Small intestine (tissue), 16 donors: ENCODE results near the gene VPREB3. TPM values are rescaled to one million over a fixed set of nuclear protein-coding genes. Genes with fewer than 3 reads are reported as not detected.
A peak's percentile ranks its signal among the peaks of the same experiment; 100 is the strongest.

ENCODE experiments used
- DNase-seq, 2 donors: peaks; one replicate each; pipeline versions ENCODE4 v3.0.0 to v3.0.0-alpha.2; 2013
- FAIRE-seq: peaks from 2 replicates; lab custom pipeline; 2012; peaks lifted over from hg19 to GRCh38; lab: Jason Lieb, UNC
- H3K27ac ChIP-seq, 3 donors: one replicate each; pipeline ENCODE4 v1.5.1; 2013; ENCODE audit warnings: low read length in 2 of 3, mild to moderate bottlenecking in 2 of 3, control low read depth in 1 of 3, inconsistent platforms in 1 of 3, low read depth in 1 of 3, moderate library complexity in 1 of 3
- H3K27me3 ChIP-seq, 3 donors: one replicate each; pipeline ENCODE4 v1.6.1; 2013; ENCODE audit warnings: low read length in 3 of 3, inconsistent platforms in 1 of 3; ENCODE audit not compliant: control insufficient read depth in 3 of 3, insufficient read depth in 3 of 3
- H3K36me3 ChIP-seq, 3 donors: one replicate each; pipeline ENCODE4 v1.6.1; 2013; ENCODE audit warnings: low read length in 3 of 3, inconsistent platforms in 1 of 3, low read depth in 1 of 3, mild to moderate bottlenecking in 1 of 3, moderate library complexity in 1 of 3; ENCODE audit not compliant: control insufficient read depth in 3 of 3, insufficient read depth in 2 of 3
- H3K4me1 ChIP-seq, 3 donors: one replicate each; pipeline ENCODE4 v1.6.1; 2013; ENCODE audit warnings: low read length in 2 of 3, inconsistent platforms in 1 of 3, low read depth in 1 of 3, mild to moderate bottlenecking in 1 of 3, moderate library complexity in 1 of 3; ENCODE audit not compliant: control insufficient read depth in 3 of 3, insufficient read depth in 2 of 3
- H3K4me3 ChIP-seq, 3 donors: one replicate each; pipeline ENCODE4 v1.5.1; 2013; ENCODE audit warnings: low read length in 3 of 3, control low read depth in 1 of 3, inconsistent platforms in 1 of 3, low read depth in 1 of 3, mild to moderate bottlenecking in 1 of 3, moderate library complexity in 1 of 3
- H3K9me3 ChIP-seq, 2 donors: one replicate each; pipeline ENCODE4 v1.6.1; 2013; ENCODE audit warnings: low read depth in 1 of 2, low read length in 1 of 2; ENCODE audit not compliant: control insufficient read depth in 2 of 2, insufficient read depth in 1 of 2
- WGBS, 3 donors: extraction: QIAGEN DNeasy Blood & Tissue Kit; methylation state at CpG; one replicate each; pipeline ENCODE4 v1.1.7; 2013; 5-methylcytosine and 5-hydroxymethylcytosine counted together
- long read RNA-seq, 10 donors: transcript quantifications; one replicate each; lab custom pipeline, GENCODE V29; 2026
- polyA plus RNA-seq, 4 donors: library from polyadenylated mRNA; stranded (reverse) in 3 of 4; unstranded in 1 of 4; fragments of 200-250 nt in 3 of 4; fragments of 120-200 nt in 1 of 4; gene quantifications; one replicate each; pipeline versions ENCODE4 v1.2.1 to v1.2.3, GENCODE V29; 2013
- donor health status: healthy with polysubstance abuse.
- donor health status: control.
- donor health status: control.
- donor health status: Bipolar disorder and iron deficiency.
- donor health status: healthy.

Gene VPREB3
- polyA plus RNA-seq, result 1 to 10 TPM in 1 of 4 donors, under 1 TPM in 1, not detected in 2; 0.95 to 6.2 TPM
- long read RNA-seq, donor 1, partial matches to known transcripts, result 0 of 2 reads
- long read RNA-seq, donor 1, other reads (novel, unspliced or antisense), result 0 of 2 reads
- long read RNA-seq, donor 2, result 0 reads
- long read RNA-seq, donor 3, partial matches to known transcripts, result 0 of 1 reads
- long read RNA-seq, donor 3, other reads (novel, unspliced or antisense), result 0 of 1 reads
- long read RNA-seq, donor 4, result 0 reads
- long read RNA-seq, donor 5, result 0 reads
- long read RNA-seq, donor 6, partial matches to known transcripts, result 0 of 2 reads
- long read RNA-seq, donor 6, other reads (novel, unspliced or antisense), result 0 of 2 reads
- long read RNA-seq, donor 7, result 0 reads
- long read RNA-seq, donor 8, result 0 reads
- long read RNA-seq, donor 9, result 0 reads
- long read RNA-seq, donor 10, result 0 reads

- no peak within 1 kb of the TSS for H3K4me3 ChIP-seq
- H3K36me3 ChIP-seq, result no peaks in the 10 kb centered on the region
- DNase-seq (no peak), FAIRE-seq (no peak)
- no peaks in the 10 kb centered on the region for H3K27me3 ChIP-seq
- H3K27ac ChIP-seq, result no peak within 1 kb of the TSS
- 79 to 84% (median 82%) methylated on average over 14 of the region's 14 CpGs for WGBS, 3 donors
- H3K4me1 ChIP-seq, result peaks cover 0 to 5% (median 0%) of the 10 kb centered on the region in 3 donors
- H3K9me3 ChIP-seq, result no peaks in the 10 kb centered on the region
These were observed at the start of gene VPREB3 for GRCh38 chr22:23754220-23754919. Gene VPREB3, minus strand, starts transcription at chr22:23754425. Its CDS starts 62 bp downstream, at chr22:23754363.

DNA sequence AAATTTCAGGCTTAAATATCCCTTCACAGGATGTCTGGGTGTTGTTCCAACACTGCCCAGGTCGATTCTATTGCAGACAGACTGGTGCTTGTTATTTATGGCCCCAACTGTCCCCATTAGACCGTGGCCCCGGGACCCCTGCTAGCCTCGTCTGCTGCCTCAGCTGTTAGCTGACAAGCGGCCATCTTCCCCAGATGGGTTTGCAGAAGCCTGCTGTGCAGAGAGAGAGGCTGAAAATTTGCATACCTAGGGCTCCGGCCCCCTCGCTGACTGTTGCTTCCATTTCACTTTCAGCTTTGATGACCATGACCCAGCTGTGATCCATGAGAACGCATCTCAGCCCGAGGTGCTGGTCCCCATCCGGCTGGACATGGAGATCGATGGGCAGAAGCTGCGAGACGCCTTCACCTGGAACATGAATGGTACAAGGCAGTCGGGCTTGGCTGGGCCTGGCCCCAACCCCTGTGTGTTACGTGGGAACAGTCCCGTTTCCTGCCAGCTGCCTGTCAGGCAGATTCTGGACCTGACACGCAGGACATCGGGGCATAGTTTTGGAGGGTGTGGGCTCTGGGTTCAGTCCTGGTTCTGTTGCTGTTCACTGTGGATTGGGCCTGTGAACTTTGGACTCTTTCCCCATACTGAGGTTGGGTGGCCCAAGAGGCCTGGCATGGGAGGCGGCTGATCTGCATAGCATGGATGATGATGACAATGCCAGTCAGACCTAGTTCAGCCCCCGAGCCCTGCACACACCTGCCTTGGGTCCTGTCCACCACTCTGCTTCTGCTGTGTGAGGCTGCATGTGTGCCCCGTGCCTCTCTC is 49.0 kb upstream of the VPREB3 start:
- Histone ChIP-seq H3K9me3 (no peaks in the 10 kb centered on the region), H3K27me3 (no peaks in the 10 kb centered on the region), H3K36me3 (peaks cover 9 to 81% (median 23%) of the 10 kb centered on the region in 3 donors), H3K4me3 (no peak overlapping the region), H3K27ac (no peak overlapping the region), H3K4me1 (no peaks in the 10 kb centered on the region)
- 77 to 84% (median 84%) methylated on average over 21 of the region's 21 CpGs for WGBS, 3 donors
- DNase-seq (peak in 1 of 2 donors; percentile 11), FAIRE-seq (no peak)

DNA sequence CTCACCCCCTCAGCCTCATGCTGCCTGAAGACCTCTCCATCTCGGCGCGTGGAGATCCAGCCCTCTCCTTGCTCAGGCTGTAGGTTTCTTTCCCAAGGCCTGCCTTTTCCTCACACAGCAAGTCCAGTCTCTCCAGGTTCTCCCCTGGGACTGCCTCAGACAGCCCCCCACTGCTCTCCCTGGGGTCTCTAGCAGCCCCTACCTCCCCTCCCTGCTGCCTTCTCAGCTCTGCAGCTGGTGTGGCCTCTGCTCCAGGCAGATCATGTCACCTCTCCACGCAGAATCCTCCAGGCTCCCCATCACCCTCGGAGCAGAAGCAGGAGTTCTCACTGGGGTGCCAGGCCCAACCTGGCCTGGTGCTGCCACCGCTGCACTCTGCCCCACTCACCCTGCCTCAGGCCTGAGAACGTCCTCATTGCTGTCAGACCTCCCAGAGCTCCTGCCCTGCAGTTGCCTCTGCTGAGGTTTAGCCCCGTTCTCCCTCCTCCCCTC is 47.7 kb upstream of the VPREB3 start:
- peaks cover 12 to 85% (median 23%) of the 10 kb centered on the region in 3 donors for H3K36me3 ChIP-seq
- no peak overlapping the region for H3K4me3 ChIP-seq
- DNase-seq (no peak), FAIRE-seq (no peak)
- H3K4me1 ChIP-seq, result no peaks in the 10 kb centered on the region
- no peak overlapping the region for H3K27ac ChIP-seq
- WGBS, 3 donors, result 94 to 96% (median 95%) methylated on average over 8 of the region's 8 CpGs
- no peaks in the 10 kb centered on the region for H3K9me3 ChIP-seq
- H3K27me3 ChIP-seq, result no peaks in the 10 kb centered on the region

- H3K27ac ChIP-seq, result no peak overlapping the region
- H3K4me1 ChIP-seq, result no peaks in the 10 kb centered on the region
- no peak for DNase-seq
- no peaks in the 10 kb centered on the region for H3K9me3 ChIP-seq
- WGBS, 3 donors, result 89 to 95% (median 91%) methylated on average over 11 of the region's 11 CpGs
- no peak overlapping the region for H3K4me3 ChIP-seq
- H3K36me3 ChIP-seq, result peaks cover 12 to 86% (median 27%) of the 10 kb centered on the region in 3 donors
- H3K27me3 ChIP-seq, result no peaks in the 10 kb centered on the region
- no peak for FAIRE-seq
These were observed 47.1 kb upstream of the VPREB3 start for GRCh38 chr22:23801238-23801821.

GRCh38 chr22:23800297-23801237 is 46.3 kb upstream of the VPREB3 start:
- H3K4me1 ChIP-seq, result no peaks in the 10 kb centered on the region
- 87 to 95% (median 94%) methylated on average over 18 of the region's 18 CpGs for WGBS, 3 donors
- FAIRE-seq, result no peak
- no peaks in the 10 kb centered on the region for H3K27me3 ChIP-seq
- H3K9me3 ChIP-seq, result no peaks in the 10 kb centered on the region
- DNase-seq, result no peak
- no peak overlapping the region for H3K27ac ChIP-seq
- H3K4me3 ChIP-seq, result no peak overlapping the region
- peaks cover 7 to 90% (median 28%) of the 10 kb centered on the region in 3 donors for H3K36me3 ChIP-seq

- 71 to 90% (median 81%) methylated on average over 5 of the region's 5 CpGs for WGBS, 3 donors
- H3K27me3 ChIP-seq, result no peaks in the 10 kb centered on the region
- no peak overlapping the region for H3K4me3 ChIP-seq
- FAIRE-seq, result no peak
- no peaks in the 10 kb centered on the region for H3K9me3 ChIP-seq
- no peak for DNase-seq
- H3K36me3 ChIP-seq, result peaks cover 12 to 88% (median 21%) of the 10 kb centered on the region in 3 donors
- H3K27ac ChIP-seq, result no peak overlapping the region
- H3K4me1 ChIP-seq, result no peaks in the 10 kb centered on the region
These were observed 42.2 kb upstream of the VPREB3 start for GRCh38 chr22:23796461-23796860.

GRCh38 chr22:23793326-23793725 is 39.1 kb upstream of the VPREB3 start:
- no peaks in the 10 kb centered on the region for H3K27me3 ChIP-seq

More at GRCh38 chr22:23793326-23793725, 39.1 kb upstream of the VPREB3 start:
- peaks cover 0 to 15% (median 5%) of the 10 kb centered on the region in 3 donors for H3K4me1 ChIP-seq
- peaks cover 8 to 71% (median 9%) of the 10 kb centered on the region in 3 donors for H3K36me3 ChIP-seq
- DNase-seq (no peak), FAIRE-seq (no peak)
- WGBS, 3 donors, result 89 to 92% (median 89%) methylated on average over 8 of the region's 8 CpGs
- no peaks in the 10 kb centered on the region for H3K9me3 ChIP-seq
- no peak overlapping the region for H3K27ac ChIP-seq
- no peak overlapping the region for H3K4me3 ChIP-seq
